Measurements from ENCODE around the gene PDZD11.
"Not testable (repeated sequence)": the region's sequence is repeated elsewhere in the genome, so short reads cannot be mapped to it uniquely, and the experiment has no call there.

PDZD11 gene

GRCh38 chrX:70289793-70290770 lies at the start of gene PDZD11, which contains the start of gene KIF4A:
Gene PDZD11 (minus strand): TSS chrX:70289927. CDS start chrX:70289341, 586 bp downstream.
Gene KIF4A (plus strand): TSS chrX:70290104. CDS start chrX:70290459, 355 bp downstream.
- DNase-seq (ENCODE audit: low read depth), result peak; percentile 69

- DNase-seq (ENCODE audit: low read depth), result no peak
Measured at GRCh38 chrX:70338290-70338689, 48.6 kb upstream of the PDZD11 start.

- DNase-seq (ENCODE audit: low read depth), result no peak
Measured at GRCh38 chrX:70336767-70337166, 47.0 kb upstream of the PDZD11 start.

- no peak for DNase-seq (ENCODE audit: low read depth)
Measured at GRCh38 chrX:70332600-70332999, 42.9 kb upstream of the PDZD11 start.

- DNase-seq (ENCODE audit: low read depth), result no peak
Measured at GRCh38 chrX:70331161-70331560, 41.4 kb upstream of the PDZD11 start.

GRCh38 chrX:70324326-70324725 lies 34.6 kb upstream of the PDZD11 start:
- DNase-seq (ENCODE audit: low read depth), result no peak

- DNase-seq (ENCODE audit: low read depth), result not testable (repeated sequence)
Measured at GRCh38 chrX:70323628-70324027, 33.9 kb upstream of the PDZD11 start.

- DNase-seq (ENCODE audit: low read depth), result no peak
Measured at GRCh38 chrX:70322784-70323183, 33.1 kb upstream of the PDZD11 start.

GRCh38 chrX:70313503-70313902 lies 23.8 kb upstream of the PDZD11 start:
- DNase-seq (ENCODE audit: low read depth), result no peak

- DNase-seq (ENCODE audit: low read depth), result no peak
Measured at GRCh38 chrX:70301716-70302115, 12.0 kb upstream of the PDZD11 start.

GRCh38 chrX:70293621-70294020 lies 3.9 kb upstream of the PDZD11 start:
- no peak for DNase-seq (ENCODE audit: low read depth)

- DNase-seq (ENCODE audit: low read depth), result no peak
Measured at GRCh38 chrX:70292788-70293187, 3.1 kb upstream of the PDZD11 start.

- DNase-seq (ENCODE audit: low read depth), result no peak
Measured at GRCh38 chrX:70289168-70289792, 447 bp downstream of the PDZD11 start.

GRCh38 chrX:70281951-70282350 lies 7.8 kb downstream of the PDZD11 start, which contains the start of gene RAB41:
Gene RAB41 (plus strand): TSS chrX:70282172. CDS start chrX:70282218, 46 bp downstream.
- no peak for DNase-seq (ENCODE audit: low read depth)

GRCh38 chrX:70280573-70280972 lies 9.2 kb downstream of the PDZD11 start:
- no peak for DNase-seq (ENCODE audit: low read depth)

GRCh38 chrX:70279081-70279480 lies 10.6 kb downstream of the PDZD11 start:
- DNase-seq (ENCODE audit: low read depth), result no peak

- not testable (repeated sequence) for DNase-seq (ENCODE audit: low read depth)
Measured at GRCh38 chrX:70274029-70274428, 15.7 kb downstream of the PDZD11 start.

- DNase-seq (ENCODE audit: low read depth), result no peak
Measured at GRCh38 chrX:70268034-70268433, 21.7 kb downstream of the PDZD11 start, which contains the start of gene ARR3. Gene ARR3 (plus strand): TSS chrX:70268334. CDS start chrX:70269386, 1,052 bp downstream.

GRCh38 chrX:70264784-70265183 lies 24.9 kb downstream of the PDZD11 start:
- no peak for DNase-seq (ENCODE audit: low read depth)

- no peak for DNase-seq (ENCODE audit: low read depth)
Measured at GRCh38 chrX:70262952-70263567, 26.7 kb downstream of the PDZD11 start.

- no peak for DNase-seq (ENCODE audit: low read depth)
Measured at GRCh38 chrX:70260104-70260503, 29.6 kb downstream of the PDZD11 start, which contains the start of gene P2RY4. Gene P2RY4 (minus strand): TSS chrX:70260204. CDS start chrX:70259624, 580 bp downstream.
